Hepatocyte (in vitro differentiated cells): ENCODE results near the gene TESK1. TPM values are rescaled to one million over a fixed set of nuclear protein-coding genes. Genes with fewer than 3 reads are reported as not detected.

Source experiments
- DNase-seq: peaks from one replicate; pipeline ENCODE4 v3.0.0-alpha.2; 2016; ENCODE audit warnings: low spot score
- H2AFZ ChIP-seq: fragments of 200-600 bp; sonication (generic); 2 replicates; pipeline ENCODE4 v1.6.0; 2016; ENCODE audit warnings: antibody characterized with exemption, mild to moderate bottlenecking
- H3K27ac ChIP-seq: fragments of 200-600 bp; sonication (generic); 2 replicates; pipeline ENCODE4 v1.5.1; 2016; ENCODE audit warnings: mild to moderate bottlenecking
- H3K27me3 ChIP-seq: fragments of 200-600 bp; sonication (generic); 2 replicates; pipeline ENCODE4 v1.6.1; 2016
- H3K36me3 ChIP-seq: fragments of 200-600 bp; sonication (generic); replicated peaks from 2 replicates; pipeline ENCODE4 v1.5.1; 2016; ENCODE audit warnings: low read depth; ENCODE audit not compliant: insufficient read depth
- H3K4me1 ChIP-seq: fragments of 200-600 bp; sonication (generic); 2 replicates; pipeline ENCODE4 v1.5.1; 2016; ENCODE audit warnings: mild to moderate bottlenecking, moderate library complexity; ENCODE audit not compliant: insufficient read depth
- H3K4me2 ChIP-seq: fragments of 200-600 bp; sonication (generic); 2 replicates; pipeline ENCODE4 v1.6.0; 2016
- H3K4me3 ChIP-seq: fragments of 200-600 bp; sonication (generic); 2 replicates; pipeline ENCODE4 v1.5.1; 2016; ENCODE audit warnings: mild to moderate bottlenecking
- H3K79me2 ChIP-seq: fragments of 200-600 bp; sonication (generic); 2 replicates; pipeline ENCODE4 v1.6.0; 2017; ENCODE audit warnings: mild to moderate bottlenecking
- H3K9me2 ChIP-seq: fragments of 200-600 bp; sonication (generic); replicated peaks from 2 replicates; pipeline ENCODE4 v1.6.0; 2017; ENCODE audit warnings: mild to moderate bottlenecking; ENCODE audit not compliant: insufficient read depth
- H3K9me3 ChIP-seq: fragments of 200-600 bp; sonication (generic); 2 replicates; pipeline ENCODE4 v1.5.1; 2016; ENCODE audit warnings: low read depth, mild to moderate bottlenecking
- H4K20me1 ChIP-seq: fragments of 200-600 bp; sonication (generic); 2 replicates; pipeline ENCODE4 v1.6.0; 2016; ENCODE audit warnings: mild to moderate bottlenecking; ENCODE audit not compliant: insufficient read depth, poor library complexity, severe bottlenecking
- EZH2 ChIP-seq: fragments of 200-600 bp; sonication (generic); IDR thresholded peaks from 2 replicates; pipeline ENCODE4 v1.6.1; 2016; ENCODE audit warnings: antibody characterized with exemption, mild to moderate bottlenecking, borderline replicate concordance
- EZH2phosphoT487 ChIP-seq: fragments of 200-600 bp; sonication (generic); IDR thresholded peaks from one replicate; pipeline ENCODE4 v1.6.1; 2018; ENCODE audit warnings: antibody characterized with exemption, mild to moderate bottlenecking, low read depth, moderate library complexity; ENCODE audit not compliant: unreplicated experiment, severe bottlenecking
- WGBS: methylation state at CpG from one replicate; pipeline ENCODE4 v1.1.6; 2016; ENCODE audit warnings: low lambda C conversion rate; ENCODE audit errors: missing lambda C conversion rate; 5-methylcytosine and 5-hydroxymethylcytosine counted together
- polyA plus RNA-seq: library from polyadenylated mRNA; unstranded; fragments of >200 nt; fragmentation: Nextera tagmentation; extraction: Ambion mirVana; gene quantifications from 2 replicates; pipeline ENCODE4 v1.2.1, GENCODE V29; 2016
- total RNA-seq: library from RNA; depleted of rRNA; stranded (reverse); fragments of >200 nt; gene quantifications from 2 replicates; pipeline ENCODE4 v1.2.3, GENCODE V29; 2014
- TF ChIP-seq, protein P1 (sequence below): fragments of 200-600 bp; sonication (generic); IDR thresholded peaks from 2 replicates; pipeline ENCODE4 v1.5.1; 2016; ENCODE audit warnings: antibody characterized with exemption, mild to moderate bottlenecking; ENCODE audit not compliant: poor library complexity

The TESK1 gene
- total and polyA plus RNA-seq, 2 experiments from 2014 or later, result 17.4 to 30.3 TPM

DNA sequence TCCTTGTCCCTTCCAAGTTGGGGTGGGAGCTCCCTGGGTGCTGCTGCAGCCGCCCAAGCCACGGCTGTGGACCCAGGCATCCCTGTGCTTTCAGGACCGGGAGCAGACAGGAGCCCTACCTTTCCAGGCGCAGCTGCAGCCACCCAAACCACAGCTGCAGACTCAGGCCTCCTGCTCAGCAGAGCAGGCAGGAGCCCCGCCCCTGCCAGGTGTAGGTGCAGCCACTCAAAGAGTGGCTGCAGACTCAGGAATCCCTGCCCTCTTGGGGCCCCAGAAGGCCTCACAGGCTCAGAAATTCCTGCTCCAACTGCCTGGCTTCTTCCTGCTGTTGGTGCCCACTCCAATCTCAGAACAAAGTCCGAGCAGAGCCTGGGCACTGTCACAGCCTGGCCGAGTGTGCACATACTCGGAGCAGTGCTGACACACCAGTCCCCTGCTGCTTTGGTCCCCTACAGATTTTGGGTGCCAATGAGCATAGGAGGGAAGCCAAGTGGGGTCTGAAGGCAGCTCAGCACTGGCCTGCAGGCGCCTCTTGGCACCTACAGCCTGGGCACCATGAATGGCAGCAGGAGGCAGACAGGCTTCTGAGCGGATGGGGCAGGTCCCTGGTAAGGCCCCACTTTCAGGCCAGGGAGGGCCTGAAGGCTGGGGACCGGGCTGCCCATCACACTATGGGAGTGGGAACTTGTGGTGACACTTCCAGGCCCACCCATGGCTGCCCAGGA lies 6.0 kb upstream of the TESK1 start:
- peak; percentile 65 for DNase-seq
- no peak overlapping the region for H3K4me3 ChIP-seq
- no peaks in the 10 kb centered on the region for H3K27me3 ChIP-seq
- H2AFZ ChIP-seq, result no peak overlapping the region
- no peak overlapping the region for H3K27ac ChIP-seq
- TF ChIP-seq EZH2 (no peak), EZH2phosphoT487 (no peak)
- TF ChIP-seq, protein P1, sequence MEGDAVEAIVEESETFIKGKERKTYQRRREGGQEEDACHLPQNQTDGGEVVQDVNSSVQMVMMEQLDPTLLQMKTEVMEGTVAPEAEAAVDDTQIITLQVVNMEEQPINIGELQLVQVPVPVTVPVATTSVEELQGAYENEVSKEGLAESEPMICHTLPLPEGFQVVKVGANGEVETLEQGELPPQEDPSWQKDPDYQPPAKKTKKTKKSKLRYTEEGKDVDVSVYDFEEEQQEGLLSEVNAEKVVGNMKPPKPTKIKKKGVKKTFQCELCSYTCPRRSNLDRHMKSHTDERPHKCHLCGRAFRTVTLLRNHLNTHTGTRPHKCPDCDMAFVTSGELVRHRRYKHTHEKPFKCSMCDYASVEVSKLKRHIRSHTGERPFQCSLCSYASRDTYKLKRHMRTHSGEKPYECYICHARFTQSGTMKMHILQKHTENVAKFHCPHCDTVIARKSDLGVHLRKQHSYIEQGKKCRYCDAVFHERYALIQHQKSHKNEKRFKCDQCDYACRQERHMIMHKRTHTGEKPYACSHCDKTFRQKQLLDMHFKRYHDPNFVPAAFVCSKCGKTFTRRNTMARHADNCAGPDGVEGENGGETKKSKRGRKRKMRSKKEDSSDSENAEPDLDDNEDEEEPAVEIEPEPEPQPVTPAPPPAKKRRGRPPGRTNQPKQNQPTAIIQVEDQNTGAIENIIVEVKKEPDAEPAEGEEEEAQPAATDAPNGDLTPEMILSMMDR, result no peak
- H3K4me2 ChIP-seq, result no peak overlapping the region
- no peaks in the 10 kb centered on the region for H3K36me3 ChIP-seq
- H3K9me3 ChIP-seq, result no peaks in the 10 kb centered on the region
- H3K9me2 ChIP-seq, result no peaks in the 10 kb centered on the region
- no peaks in the 10 kb centered on the region for H4K20me1 ChIP-seq
- peaks cover 9% of the 10 kb centered on the region for H3K4me1 ChIP-seq
- H3K79me2 ChIP-seq, result peaks cover 5% of the 10 kb centered on the region
- WGBS, result 90% methylated on average over 11 of the region's 11 CpGs

DNA sequence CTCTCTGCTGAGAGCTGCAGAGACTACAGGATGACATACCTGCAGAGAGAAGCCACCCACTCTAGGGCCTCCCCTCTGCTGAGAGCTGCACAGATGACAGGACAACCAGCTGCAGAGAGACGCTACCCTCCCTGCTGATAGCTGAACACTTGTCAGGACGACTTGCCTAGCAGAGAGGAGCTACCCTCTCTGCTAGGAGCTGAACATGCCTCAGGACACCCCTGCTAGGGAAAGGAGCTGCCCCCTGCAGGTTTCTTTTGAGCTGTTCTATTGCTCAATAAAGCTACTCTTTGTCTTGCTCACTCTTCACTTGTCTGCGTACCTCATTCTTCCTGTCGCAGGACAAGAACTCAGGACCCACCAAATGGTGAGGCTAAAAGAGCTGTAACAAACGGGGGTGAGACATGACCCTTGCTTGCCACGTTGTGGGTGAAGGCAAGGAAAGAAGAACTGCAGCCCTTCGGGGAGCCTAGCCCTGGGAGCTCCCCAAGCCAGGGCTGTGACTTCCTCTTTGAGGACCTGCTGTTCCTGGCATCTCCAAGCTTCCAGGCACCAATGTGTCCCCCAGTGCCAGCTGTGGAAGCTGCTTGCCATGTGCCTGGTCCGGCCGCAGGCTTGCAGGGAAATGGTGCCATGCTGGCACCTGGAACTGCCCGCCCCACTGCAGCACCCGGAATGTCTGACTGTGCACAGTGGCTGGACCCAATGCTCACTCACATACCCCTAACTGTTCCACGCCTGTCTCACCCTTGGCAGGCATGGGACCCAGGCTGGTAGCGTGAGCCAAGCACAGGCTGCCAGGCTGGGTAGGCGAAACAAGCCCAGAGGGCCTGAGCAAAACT lies 5.1 kb upstream of the TESK1 start:
- DNase-seq, result no peak
- 84% methylated on average over 14 of the region's 14 CpGs for WGBS
- H3K79me2 ChIP-seq, result peaks cover 5% of the 10 kb centered on the region
- H2AFZ ChIP-seq, result no peak overlapping the region
- no peaks in the 10 kb centered on the region for H3K36me3 ChIP-seq
- no peak overlapping the region for H3K4me2 ChIP-seq
- H3K4me1 ChIP-seq, result peaks cover 9% of the 10 kb centered on the region
- no peaks in the 10 kb centered on the region for H3K27me3 ChIP-seq
- no peak overlapping the region for H3K4me3 ChIP-seq
- no peak for TF ChIP-seq EZH2phosphoT487
- TF ChIP-seq, protein P1, result no peak
- TF ChIP-seq EZH2, result no peak
- H3K9me2 ChIP-seq, result no peaks in the 10 kb centered on the region
- H4K20me1 ChIP-seq, result no peaks in the 10 kb centered on the region
- H3K9me3 ChIP-seq, result no peaks in the 10 kb centered on the region
- H3K27ac ChIP-seq, result no peak overlapping the region

DNA sequence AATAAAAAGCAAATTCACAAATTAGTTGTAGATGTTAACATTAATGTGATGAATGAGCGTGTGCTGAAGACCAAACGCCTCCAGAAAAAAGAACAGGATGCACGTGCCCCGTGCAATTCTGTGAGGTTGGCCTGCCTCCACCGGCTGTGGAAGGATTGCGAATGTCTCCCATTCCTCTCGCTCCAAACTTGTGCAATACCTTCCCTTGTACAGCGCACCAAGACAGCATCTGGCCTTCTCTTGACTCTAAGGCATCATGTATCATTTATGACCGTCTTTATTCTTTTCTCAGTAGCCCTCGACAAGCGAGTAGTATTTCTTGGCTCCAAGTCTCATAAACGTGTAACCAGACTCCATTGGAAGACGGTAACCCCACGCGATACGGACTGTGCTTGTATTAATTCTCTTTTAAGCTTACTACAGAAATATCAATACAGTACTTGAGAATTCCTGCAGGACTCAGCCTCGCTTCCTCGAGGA lies 1.5 kb upstream of the TESK1 start:
- Histone ChIP-seq H3K4me1 (peaks cover 15% of the 10 kb centered on the region), H3K9me2 (no peaks in the 10 kb centered on the region), H3K36me3 (no peaks in the 10 kb centered on the region), H3K27me3 (no peaks in the 10 kb centered on the region), H3K79me2 (peaks cover 25% of the 10 kb centered on the region), H2AFZ (peak overlapping the region; percentile 93), H4K20me1 (peaks cover 18% of the 10 kb centered on the region), H3K4me2 (peak overlapping the region; percentile 76), H3K4me3 (peak overlapping the region; percentile 21), H3K9me3 (no peaks in the 10 kb centered on the region), H3K27ac (peak overlapping the region; percentile 93)
- peak; percentile 57 for DNase-seq
- TF ChIP-seq EZH2phosphoT487 (no peak), EZH2 (no peak)
- TF ChIP-seq, protein P1, result no peak
- 29% methylated on average over 18 of the region's 18 CpGs for WGBS
